HG03135 (cell line): Measurements from ENCODE around the gene UBE2QL1.

Experiments
- ATAC-seq: cut with Tn5 transposase; IDR thresholded peaks from one replicate; pipeline ENCODE4 v1.9.1; 2021; ENCODE audit warnings: mild to moderate bottlenecking, moderate library complexity; ENCODE audit not compliant: unreplicated experiment

UBE2QL1 gene

DNA sequence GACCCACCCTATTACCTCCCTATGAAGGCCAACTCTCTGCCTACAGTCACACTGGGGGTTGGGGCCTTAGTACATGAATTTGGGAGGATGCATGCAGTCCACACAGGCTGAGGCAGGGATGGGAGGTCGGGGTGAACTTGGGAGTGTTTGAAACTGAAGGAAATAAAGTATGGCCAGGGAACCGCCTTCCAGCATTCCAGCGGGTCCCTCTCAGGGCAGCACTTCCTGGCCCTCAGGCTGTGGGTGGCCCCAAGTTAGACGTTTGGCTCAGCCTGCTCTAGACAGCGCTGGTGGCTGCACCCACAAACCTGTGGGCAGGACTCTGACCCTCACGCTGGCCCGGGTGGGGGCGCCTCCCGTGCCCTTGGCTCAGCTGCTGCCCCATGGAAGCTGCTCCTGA lies 74.3 kb downstream of the UBE2QL1 start:
- no peak for ATAC-seq

DNA sequence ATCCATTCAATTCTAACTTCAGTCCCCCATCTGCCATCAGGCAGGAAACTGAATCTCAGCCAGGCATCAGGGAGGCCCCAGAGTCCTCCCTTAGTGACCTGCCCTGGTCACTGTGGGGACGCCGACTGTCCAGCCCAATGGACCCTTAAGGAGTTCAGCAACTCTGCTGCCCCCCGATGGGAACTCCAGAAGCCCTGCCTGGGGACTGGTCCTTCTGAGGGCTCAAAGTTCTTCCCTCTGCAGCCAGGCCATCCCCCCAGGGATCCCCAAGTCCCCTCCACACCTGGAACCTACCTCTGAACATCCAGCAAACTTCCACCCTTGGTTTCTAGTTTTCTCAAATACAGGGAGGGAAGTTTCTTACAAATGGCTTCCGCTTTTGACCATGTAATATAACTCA lies 76.8 kb downstream of the UBE2QL1 start:
- ATAC-seq, result no peak

DNA sequence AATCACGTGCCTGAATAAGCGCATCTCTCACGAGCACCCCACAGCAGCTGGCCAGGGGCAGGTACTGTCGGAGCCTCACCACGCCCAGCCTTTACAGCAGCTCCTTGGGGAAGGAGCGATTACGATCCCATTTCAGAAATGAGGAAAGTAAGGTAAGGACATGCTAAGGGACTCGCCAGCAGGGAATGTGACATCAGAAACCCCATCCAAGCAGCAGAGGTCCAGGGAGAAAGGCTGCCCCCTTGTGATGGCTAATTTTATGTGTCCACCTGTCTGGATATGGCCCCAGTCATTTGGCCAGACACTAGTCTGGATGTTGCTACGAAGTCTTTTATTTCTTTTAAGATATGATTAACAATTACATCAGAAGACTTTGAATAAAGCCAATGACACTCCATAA lies 77.3 kb downstream of the UBE2QL1 start:
- ATAC-seq, result no peak

DNA sequence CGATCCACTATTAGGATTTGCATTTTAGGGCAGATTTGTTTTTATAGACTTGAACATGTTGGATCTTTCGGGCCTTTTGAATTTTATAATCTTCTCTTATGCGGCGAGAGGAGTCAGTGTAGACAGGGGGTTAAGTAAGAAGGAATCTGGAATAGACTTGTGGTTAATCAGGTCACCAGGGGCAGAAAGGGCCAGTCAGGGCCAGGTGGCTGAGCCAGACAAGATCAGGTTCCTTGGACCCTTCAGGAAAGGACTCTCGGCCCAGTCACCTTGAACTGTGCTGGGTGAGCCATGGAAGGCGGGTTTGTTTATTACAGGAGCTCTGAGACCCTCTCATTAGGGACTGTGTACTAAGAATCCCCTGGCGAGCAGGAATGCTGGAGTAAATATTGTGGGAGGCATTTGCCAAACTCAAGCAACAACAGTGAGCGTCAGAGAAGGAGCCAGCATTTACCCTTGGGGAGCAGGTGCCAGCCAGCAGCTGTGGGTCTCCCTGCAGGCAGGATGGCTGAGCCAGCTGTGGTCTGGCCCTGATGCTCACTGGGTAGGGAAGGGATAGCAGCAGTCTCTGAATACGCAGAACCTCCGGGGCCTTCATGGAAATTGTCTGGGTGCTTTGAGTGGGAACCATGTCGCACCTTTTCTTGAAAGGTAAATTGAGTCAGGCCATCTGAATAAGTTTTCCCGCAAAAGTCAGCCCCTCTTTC lies 79.2 kb downstream of the UBE2QL1 start:
- no peak for ATAC-seq

DNA sequence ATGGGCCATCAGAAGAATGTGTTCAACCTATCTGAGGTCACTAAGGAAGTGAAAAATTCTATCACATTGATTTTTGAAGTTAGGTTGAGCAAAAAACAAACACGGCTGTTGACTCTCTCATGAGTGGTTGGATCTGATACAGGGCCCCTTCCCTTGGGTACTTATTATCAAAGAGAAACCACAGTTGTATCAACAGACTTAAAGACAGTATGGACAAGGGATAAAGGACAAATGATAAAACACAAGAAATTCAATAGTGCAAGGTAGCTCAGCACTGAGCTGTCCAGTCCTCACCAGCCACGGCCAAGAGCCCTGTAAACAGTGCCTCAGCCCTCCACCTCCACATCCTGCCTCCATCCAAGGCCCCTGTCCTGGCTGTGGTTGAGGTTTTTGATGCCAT lies 86.9 kb downstream of the UBE2QL1 start:
- ATAC-seq, result no peak

DNA sequence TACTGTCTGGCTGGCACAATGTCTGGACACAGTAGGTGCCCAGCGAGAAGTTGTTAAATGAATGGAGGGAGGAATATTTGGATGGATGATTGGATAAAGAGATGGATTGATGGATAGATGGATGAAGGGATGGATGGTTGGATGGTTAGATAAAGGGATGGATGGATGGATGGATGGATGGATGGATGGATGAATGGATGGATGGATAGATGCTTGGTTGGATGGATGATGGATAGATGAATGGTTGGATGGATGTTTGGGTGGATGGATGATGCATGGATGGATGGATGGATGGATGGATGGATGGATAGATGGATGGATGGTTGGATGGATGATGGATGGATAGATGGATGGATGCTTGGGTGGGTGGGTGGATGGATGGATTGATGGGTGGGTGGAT lies 90.4 kb downstream of the UBE2QL1 start:
- no peak for ATAC-seq

DNA sequence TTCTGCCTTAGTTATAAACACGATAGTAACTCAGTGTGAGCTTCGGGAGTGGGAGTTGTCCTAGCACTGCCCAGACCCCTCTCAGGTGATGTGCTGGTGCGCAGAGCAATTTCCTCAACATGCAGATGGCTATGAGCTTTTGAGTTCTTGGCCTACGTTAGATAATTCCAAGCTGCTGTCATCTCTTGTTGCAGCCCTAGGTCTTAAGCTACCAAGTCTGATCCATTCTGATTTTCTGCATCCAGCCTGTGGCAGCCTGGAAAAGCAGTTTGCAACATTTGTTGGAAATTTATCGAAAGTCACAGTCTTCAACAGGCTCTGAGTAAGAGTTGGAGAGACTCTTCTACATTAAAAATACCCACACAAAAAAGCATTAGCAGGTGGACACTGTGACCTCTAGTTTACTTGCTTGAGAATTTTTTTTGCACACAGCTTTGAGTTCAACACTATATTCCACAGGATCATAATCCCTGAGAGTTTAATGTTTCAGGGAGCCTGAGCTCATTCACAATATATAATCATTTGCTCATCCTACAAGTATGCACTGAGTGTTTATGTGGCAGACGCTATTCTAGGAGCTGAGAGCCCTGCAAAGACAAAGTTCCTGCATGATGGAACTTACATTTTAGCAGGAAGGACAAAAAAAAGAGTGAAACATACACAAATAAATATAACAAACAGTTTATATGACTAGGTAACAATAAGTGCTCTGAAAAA lies 91.6 kb downstream of the UBE2QL1 start:
- ATAC-seq, result no peak

DNA sequence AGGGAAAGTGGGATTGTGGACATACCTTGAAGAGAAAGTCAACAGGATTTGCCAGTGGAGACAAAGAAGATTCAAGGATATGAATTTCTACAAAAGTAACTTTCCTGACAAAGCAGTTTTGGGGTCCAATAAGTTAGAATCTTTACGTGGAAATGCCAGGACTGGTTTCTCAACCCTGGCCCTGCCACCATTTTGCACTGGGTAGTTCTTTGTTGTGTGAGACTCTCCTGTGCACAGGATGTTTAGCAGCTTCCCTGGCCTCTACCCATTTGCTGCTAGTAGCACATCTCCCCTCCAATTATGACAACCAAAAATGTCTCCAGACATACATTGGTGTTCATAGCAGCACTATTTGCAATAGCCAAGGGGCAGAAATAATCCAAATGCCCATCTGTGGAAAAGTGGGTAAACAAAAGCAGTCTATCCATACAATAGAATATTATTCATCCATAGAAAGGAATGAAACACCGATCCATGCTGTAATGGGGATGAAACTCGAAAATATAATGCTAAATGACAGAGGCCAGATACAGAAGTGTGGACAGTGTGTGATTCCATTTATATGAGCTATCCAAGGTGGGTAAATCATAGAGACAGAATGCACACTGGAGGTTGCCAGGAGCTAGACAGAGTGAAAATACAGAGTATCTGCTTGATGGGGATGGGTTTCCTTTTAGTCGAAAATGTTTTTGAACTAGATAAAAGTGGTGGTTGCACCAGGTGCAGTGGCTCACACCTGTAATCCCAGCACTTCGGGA lies 92.8 kb downstream of the UBE2QL1 start:
- no peak for ATAC-seq

DNA sequence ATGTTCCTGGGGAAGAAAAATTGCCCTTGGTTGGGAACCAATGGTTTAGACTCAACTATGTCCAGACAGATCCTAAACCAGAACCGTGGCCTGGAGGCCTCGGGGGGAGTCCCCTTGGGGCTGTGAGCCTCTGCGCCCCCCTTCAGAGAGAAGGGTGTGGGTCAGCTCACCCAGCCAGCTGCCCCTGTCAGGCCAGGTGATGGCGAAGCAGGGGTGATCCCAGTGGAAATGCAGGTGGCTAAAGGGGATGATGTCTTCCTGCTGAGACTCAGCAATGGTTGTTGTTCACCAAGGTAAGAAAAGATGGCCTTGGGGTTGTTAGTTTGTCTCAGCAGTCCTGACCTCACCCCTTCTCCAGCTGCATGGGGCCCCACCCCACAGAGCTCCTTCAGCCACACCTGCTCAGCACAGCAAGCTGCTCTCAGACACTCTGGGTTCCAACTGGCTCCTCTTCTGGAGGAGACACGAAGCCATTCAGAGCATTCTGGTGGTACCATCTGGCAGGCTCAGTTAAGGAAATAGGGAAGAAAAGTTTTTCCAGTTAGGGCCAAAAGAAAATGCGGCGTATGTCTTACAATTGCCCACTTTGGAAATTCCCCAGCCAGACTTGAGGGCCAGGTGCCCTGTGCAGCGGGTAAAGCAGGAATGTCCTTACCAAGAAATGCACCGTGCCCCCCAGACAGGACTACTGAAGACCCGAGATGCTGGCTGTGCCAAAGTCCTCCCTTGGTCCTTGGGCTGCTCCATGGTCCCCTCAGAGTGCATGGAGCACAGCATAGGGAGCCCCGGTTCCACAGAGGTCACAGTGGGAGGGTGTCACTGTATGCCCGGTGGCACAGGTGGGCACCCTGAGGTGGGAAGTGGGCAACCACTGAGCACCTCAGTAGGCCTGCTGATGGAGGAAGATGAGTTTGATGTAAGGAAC lies 94.0 kb downstream of the UBE2QL1 start:
- no peak for ATAC-seq

DNA sequence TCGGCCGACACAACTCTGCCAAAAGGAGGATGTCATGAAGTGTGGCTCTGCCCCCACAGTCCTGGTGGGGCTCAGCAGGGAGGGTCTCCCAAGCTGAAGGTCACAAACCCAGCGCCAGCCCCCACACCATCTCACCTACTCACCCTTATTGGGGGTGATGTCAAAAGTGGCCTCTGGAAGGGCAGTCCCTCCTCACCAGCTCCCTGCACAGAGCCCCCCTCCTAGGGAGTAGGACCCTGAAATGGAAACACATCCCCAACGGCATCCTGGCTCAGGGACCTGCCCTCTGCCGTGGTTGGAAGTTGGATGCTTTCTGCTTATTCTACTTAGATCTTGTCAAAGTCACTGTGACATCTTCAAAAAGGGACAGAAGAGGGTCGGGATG lies 94.7 kb downstream of the UBE2QL1 start:
- ATAC-seq, result no peak

DNA sequence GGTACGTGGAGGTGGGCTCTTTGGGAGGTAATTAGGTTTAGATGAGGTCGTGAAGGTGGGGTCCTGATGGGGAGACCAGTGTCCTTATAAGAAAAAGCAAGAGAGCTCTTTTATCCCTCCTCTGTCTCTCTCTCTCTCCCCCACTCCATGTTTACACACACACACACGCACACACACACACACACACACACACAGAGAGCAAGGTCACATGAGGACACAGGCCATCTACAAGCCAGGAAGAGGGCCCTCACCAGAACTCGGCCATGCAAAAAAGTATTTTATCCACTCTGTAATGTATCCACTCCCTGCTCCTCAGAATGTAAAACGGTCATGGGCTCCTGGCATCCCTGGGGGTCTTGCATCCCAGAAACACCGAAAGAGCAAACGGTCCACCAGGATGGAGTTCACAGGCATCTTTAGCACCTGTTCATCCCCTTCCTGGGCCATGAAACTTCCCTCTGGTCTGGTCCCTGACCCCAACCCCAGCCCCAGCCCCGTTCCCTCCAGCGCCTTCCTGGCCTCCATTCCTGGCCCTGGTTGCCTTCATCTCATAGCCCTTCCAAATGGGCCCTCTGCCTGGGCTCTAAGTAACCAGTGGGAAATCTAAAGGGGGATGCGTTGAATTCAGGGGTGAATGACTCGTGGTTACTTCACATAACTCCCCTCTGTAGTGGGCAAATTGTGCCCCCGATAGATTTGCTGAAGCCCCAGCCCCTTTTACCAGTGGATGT lies 95.3 kb downstream of the UBE2QL1 start:
- ATAC-seq, result no peak
